ENCODE results near the gene TENT4A.
A peak's percentile ranks its signal among the peaks of the same experiment; 100 is the strongest.

TENT4A gene

DNA sequence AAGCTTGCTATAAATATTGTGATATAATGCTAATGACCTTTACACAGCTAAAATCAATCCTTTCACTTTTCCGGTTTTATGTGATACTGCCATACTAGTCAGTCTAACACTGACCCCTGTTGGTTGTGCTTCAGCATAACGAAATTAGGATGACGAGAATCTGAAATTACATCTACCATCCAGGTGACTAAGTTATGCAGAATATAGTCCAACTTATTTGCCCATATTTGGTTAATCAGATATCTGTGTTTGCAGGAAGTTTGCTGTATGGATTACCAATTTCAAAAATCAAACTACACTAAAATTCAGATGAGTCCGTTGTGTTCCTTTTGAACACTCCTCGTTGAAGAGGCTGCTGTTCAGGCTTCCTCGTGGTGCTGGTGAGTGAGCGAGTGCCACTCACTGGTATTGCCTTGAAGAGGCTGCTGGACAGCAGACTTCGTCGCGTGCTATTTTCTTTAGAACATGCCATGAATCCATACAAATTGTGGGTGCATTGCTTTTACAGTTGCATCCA, 32.5 kb downstream of the TENT4A start:
- Histone ChIP-seq H3K27me3 (replicated peaks; ENCODE audit: control insufficient read depth, insufficient read depth, low read length) (no peaks in the 10 kb centered on the region), H3K4me3 (replicated peaks; ENCODE audit: low read depth, low read length) (no peak overlapping the region), H3K36me3 (ENCODE audit: control insufficient read depth, insufficient read depth, low read length) (peaks cover 17% of the 10 kb centered on the region)
- DNase-seq (ENCODE audit: extremely low read depth, insufficient read length), result no peak
- TF ChIP-seq CTCF (IDR thresholded peaks at IDR 0.05; ENCODE audit: insufficient read depth, low read length, poor library complexity, severe bottlenecking), result peak; percentile 76

GRCh38 chr5:6746244-6746643, 33.0 kb downstream of the TENT4A start:
- H3K27me3 ChIP-seq (replicated peaks; ENCODE audit: control insufficient read depth, insufficient read depth, low read length), result no peaks in the 10 kb centered on the region
- H3K36me3 ChIP-seq (ENCODE audit: control insufficient read depth, insufficient read depth, low read length), result peaks cover 20% of the 10 kb centered on the region
- DNase-seq (ENCODE audit: extremely low read depth, insufficient read length), result no peak
- H3K4me3 ChIP-seq (replicated peaks; ENCODE audit: low read depth, low read length), result no peak overlapping the region
- no peak for TF ChIP-seq CTCF (IDR thresholded peaks at IDR 0.05; ENCODE audit: insufficient read depth, low read length, poor library complexity, severe bottlenecking)

DNA sequence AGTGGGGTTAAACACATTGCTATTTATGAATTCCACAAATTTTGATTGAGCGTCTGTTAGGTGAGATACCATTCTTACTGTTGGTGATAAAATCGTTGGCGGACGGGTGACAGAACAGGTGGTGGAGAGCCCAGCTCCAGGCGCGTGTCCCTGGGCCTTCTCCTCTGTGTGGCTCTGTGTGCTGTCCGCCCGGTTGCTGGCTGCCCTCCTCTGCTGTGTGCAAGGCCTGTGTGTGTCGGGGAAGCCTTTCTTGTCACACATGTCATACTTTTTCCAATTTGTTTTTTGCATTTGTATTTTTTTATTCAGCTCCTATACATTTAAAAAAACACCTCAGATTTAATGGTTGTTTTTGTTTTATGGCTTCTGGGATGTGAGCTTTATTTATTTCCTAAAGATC, 33.9 kb downstream of the TENT4A start:
- TF ChIP-seq CTCF (IDR thresholded peaks at IDR 0.05; ENCODE audit: insufficient read depth, low read length, poor library complexity, severe bottlenecking), result no peak
- no peak overlapping the region for H3K4me3 ChIP-seq (replicated peaks; ENCODE audit: low read depth, low read length)
- H3K36me3 ChIP-seq (ENCODE audit: control insufficient read depth, insufficient read depth, low read length), result peaks cover 23% of the 10 kb centered on the region
- H3K27me3 ChIP-seq (replicated peaks; ENCODE audit: control insufficient read depth, insufficient read depth, low read length), result no peaks in the 10 kb centered on the region
- no peak for DNase-seq (ENCODE audit: extremely low read depth, insufficient read length)

GRCh38 chr5:6748142-6748541, 34.9 kb downstream of the TENT4A start:
- no peak for TF ChIP-seq CTCF (IDR thresholded peaks at IDR 0.05; ENCODE audit: insufficient read depth, low read length, poor library complexity, severe bottlenecking)
- Histone ChIP-seq H3K27me3 (replicated peaks; ENCODE audit: control insufficient read depth, insufficient read depth, low read length) (no peaks in the 10 kb centered on the region), H3K36me3 (ENCODE audit: control insufficient read depth, insufficient read depth, low read length) (peaks cover 23% of the 10 kb centered on the region), H3K4me3 (replicated peaks; ENCODE audit: low read depth, low read length) (no peak overlapping the region)
- DNase-seq (ENCODE audit: extremely low read depth, insufficient read length), result no peak

- TF ChIP-seq CTCF (IDR thresholded peaks at IDR 0.05; ENCODE audit: insufficient read depth, low read length, poor library complexity, severe bottlenecking), result no peak
- Histone ChIP-seq H3K36me3 (ENCODE audit: control insufficient read depth, insufficient read depth, low read length) (peaks cover 30% of the 10 kb centered on the region), H3K27me3 (replicated peaks; ENCODE audit: control insufficient read depth, insufficient read depth, low read length) (no peaks in the 10 kb centered on the region)
These were observed 35.9 kb downstream of the TENT4A start for GRCh38 chr5:6749026-6749716.

More at GRCh38 chr5:6749026-6749716, 35.9 kb downstream of the TENT4A start:
- no peak for DNase-seq (ENCODE audit: extremely low read depth, insufficient read length)
- H3K4me3 ChIP-seq (replicated peaks; ENCODE audit: low read depth, low read length), result no peak overlapping the region

Measured in GM06990 (cell line).